GM21526 (cell line): ENCODE measurements around the gene SMARCD2.
"Not testable (repeated sequence)": the region's sequence is repeated elsewhere in the genome, so short reads cannot be mapped to it uniquely, and the experiment has no call there.

Source experiments
- ATAC-seq: cut with Tn5 transposase; IDR thresholded peaks from one replicate; pipeline ENCODE4 v1.9.1; 2021; ENCODE audit warnings: moderate library complexity; ENCODE audit not compliant: unreplicated experiment, low FRiP score

Gene SMARCD2

DNA sequence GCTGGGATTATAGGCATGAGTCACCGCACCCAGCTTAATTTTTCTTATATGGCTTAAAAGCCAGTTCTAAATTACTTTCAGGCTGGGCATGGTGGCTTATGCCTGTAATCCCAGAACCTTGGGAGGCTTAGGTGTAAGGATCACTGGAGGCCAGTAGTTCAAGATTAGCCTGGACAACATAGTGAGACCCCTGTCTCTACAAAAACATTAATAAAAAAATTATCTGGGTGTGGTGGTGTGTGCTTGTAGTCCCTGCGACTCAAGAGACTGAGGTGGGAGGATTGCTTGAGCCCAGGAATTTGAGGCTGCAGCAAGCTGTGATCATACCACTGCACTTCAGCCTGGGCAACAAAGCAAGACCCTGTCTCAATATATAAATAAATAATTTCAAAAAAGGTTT lies 10.8 kb upstream of the SMARCD2 start:
- ATAC-seq = no peak

GRCh38 chr17:63850401-63850800 lies 7.9 kb upstream of the SMARCD2 start:
- ATAC-seq = no peak

GRCh38 chr17:63848834-63849689 lies 6.6 kb upstream of the SMARCD2 start:
- ATAC-seq = peak; percentile 65

- ATAC-seq = no peak
Measured at GRCh38 chr17:63847525-63848249, 5.2 kb upstream of the SMARCD2 start.

DNA sequence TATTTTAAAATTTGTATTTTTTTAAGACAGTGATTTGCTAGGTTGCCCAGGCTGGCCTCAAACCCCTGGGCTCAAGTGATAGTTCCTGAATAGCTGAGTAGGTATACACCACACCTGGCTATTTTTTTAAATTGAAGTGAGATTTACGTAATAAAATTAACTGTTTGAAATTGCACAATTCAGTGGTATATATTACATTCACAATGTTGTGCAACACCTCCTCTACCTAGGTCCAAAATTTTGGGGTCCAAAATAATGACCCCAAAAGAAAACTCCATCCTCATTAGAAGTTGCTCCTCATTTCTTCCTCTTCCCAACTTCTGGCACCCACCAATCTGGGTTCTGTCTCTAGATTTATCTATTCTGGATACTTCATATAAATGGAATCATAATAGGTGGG lies 3.0 kb upstream of the SMARCD2 start:
- ATAC-seq = no peak

- ATAC-seq = no peak
Measured at GRCh38 chr17:63843910-63844677, 1.6 kb upstream of the SMARCD2 start.

DNA sequence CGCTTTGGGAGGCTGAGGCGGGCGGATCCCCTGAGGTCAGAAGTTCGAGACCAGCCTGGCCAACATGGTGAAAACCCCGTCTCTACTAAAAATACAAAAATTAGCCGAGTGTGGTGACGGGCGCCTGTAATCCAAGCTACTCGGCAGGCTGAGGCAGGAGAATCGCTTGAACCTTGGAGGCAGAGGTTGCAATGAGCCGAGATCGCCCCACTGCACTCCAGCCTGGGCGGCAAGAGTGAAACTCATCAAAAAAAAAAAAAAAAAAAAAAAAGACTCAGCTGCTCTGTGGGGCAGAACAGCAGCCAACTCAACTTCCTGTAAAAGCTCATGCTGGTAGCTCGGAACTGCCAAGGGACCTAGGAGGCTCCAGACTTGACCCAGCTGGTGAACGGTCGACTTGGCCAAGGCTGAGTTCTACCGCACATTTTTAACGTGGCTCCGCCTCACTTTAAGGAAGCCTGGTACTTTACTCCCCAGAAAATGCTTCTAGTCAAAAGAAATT lies 953 bp upstream of the SMARCD2 start:
- not testable (repeated sequence) for ATAC-seq

GRCh38 chr17:63842173-63842539 lies 329 bp downstream of the SMARCD2 start:
- peak; percentile 30 for ATAC-seq

DNA sequence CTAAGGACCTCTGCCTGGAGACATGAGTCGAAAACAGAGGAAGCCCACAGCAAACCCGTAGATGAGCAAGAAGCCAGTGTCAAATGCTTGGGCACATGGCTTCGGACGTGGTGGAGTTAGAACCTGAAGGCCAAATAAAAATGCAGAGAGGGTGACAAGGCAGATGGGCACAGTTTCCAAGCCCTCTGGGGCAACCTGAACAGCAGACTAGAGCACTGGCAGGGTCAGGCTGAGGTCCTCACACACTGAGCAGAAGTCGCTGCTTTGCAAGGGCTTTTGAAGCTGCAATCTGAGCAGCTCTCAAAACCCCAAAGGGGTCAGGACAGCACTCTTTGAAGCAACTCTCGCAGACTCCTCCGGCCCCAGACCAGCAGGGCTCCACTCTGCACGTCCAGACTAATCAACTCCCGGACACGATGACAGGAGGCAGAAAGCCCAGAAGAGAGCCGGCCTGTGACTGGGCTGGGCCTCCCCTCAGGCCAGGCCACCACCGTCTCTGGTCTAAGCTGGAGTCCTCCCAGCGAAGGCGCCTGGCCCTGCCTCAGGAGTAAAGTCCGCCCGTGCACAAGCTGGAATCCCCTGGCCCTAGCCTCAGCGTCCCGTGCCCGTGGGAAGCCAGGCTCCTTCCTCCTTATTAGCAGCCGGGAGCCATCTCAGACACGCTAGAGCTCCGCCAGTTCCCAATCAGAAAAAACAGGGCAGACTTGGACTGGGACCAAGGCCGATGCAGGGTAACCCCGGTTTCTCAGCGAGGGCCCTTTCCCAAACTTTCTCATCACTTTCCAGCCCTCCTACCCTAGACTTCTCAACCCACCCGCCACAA lies 924 bp downstream of the SMARCD2 start:
- ATAC-seq = no peak

GRCh38 chr17:63840591-63841349 lies 1.7 kb downstream of the SMARCD2 start:
- no peak for ATAC-seq

DNA sequence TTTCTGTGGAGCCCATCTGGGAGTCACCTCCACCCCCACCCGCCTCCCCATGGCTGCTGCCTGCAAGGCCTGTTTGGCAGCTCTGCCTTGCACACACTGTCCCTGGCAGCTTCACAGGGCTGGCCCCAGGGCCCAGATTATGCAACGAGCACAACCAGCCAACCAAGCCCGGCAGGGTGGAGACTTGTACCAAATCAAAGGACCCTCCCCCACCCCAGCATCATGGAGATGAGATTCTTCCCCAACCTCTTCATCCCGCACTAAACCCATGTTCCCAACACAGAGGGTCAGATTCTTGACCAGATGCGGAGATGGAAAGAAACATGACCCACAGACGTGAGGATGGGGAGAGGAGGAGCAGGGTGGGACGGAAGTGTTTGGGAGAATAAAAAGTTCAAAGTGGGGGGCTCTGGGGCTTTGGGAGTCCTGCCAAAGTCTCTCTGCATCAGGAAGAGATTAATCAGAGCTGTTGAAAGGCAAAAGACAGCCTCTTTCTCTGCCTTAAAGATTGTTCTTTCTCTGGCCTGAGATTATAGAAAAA lies 3.8 kb downstream of the SMARCD2 start:
- ATAC-seq = no peak

GRCh38 chr17:63837962-63838600 lies 4.4 kb downstream of the SMARCD2 start:
- ATAC-seq = no peak

- ATAC-seq = no peak
Measured at GRCh38 chr17:63837480-63837879, 5.0 kb downstream of the SMARCD2 start.

DNA sequence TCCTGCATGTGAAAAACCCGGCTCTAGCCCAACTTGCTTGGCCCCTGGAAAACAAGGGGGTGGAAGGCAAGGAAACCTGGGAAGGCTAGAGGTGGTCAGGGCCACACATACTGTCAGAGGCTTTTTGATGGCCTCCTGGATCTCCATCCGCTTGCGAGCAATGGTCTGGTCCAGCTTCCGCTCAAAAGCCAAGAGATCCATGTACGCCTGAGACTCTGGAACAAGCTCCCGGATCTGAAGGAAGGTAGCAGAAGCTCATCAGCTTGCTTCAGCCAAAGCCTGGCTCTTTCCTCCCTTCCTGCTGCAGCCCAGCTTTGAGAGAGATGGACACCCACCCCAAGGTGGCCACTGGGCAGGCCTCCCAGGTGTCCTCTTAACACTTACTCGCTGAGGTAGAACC lies 5.7 kb downstream of the SMARCD2 start:
- ATAC-seq = no peak

DNA sequence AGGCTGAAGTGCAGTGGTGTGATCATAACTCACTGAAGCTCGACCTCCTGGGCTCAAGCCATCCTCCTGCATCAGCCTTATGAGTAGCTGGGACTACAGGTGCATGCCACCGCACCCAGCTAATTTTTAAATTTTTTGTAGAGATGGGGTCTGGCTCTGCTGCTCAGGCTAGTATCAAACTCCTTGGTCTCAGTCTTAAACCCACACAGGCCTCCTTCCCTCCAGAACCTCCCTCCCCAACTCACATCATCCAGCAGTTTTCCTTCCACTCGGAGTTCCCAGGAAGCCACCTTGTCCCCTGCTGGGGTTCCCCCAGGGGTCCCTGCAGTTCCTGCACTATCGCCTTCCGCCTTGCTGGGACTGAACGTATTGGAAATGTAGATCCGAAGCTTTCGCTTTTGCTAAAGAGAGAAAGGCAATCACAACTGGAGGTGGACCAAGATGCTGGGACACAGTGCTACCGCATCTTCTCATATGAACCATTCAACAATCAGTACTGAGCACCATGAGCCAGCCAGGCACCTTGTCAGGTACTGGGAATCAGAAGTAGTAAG lies 7.2 kb downstream of the SMARCD2 start:
- ATAC-seq = no peak

DNA sequence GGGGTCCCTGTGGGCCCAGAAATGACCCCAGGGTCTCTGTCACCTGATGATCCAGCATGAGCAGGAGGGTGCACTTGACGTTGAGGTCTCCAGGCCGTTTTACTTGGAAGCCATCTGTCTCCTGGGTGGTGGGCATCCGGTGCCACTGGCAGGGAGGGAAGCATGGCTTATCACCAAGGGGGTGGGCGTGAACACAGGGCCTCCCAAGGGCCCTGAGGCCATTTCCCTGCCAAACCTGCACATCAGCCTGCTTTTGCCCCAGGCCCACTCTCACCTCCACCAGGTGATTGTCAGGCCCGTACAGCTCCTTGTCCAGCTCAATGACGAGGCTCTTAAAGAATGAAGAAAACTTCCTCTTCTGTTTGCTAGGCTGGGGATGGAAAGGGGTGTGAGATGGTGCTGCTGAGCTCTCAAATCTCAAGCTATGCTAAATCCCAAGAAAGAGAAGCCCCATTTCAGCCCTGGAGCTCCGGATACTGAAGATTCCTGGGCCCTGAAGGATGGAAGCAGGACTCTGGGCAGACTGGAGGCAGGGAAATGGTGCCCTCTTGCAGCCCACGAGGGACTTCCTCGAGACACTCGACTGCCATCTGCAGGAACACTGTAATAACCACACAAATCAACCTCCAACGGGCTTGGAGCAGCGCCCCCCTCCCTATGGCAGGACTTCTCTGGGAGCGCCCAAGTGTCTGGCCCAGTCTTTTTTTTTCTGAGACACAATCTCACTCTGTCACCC lies 7.9 kb downstream of the SMARCD2 start:
- no peak for ATAC-seq

GRCh38 chr17:63833741-63834373 lies 8.6 kb downstream of the SMARCD2 start:
- no peak for ATAC-seq
